ENCODE results near the gene PARP9.
"Not testable (repeated sequence)": the region's sequence is repeated elsewhere in the genome, so short reads cannot be mapped to it uniquely, and the experiment has no call there.

PARP9 gene

GRCh38 chr3:122576174-122576940, 12.3 kb upstream of the PARP9 start:
- peak; percentile 42 for DNase-seq

GRCh38 chr3:122572940-122573412, 8.9 kb upstream of the PARP9 start:
- no peak for DNase-seq

GRCh38 chr3:122568755-122569154, 4.7 kb upstream of the PARP9 start:
- no peak for DNase-seq

GRCh38 chr3:122568131-122568530, 4.0 kb upstream of the PARP9 start:
- DNase-seq: not testable (repeated sequence)

- DNase-seq: peak; percentile 21
These were observed 429 bp downstream of the PARP9 start for GRCh38 chr3:122563717-122564025.

- peak; percentile 14 for DNase-seq
These were observed 980 bp downstream of the PARP9 start for GRCh38 chr3:122562923-122563716.

- peak; percentile 62 for DNase-seq
These were observed 3.4 kb downstream of the PARP9 start for GRCh38 chr3:122560680-122561079.

GRCh38 chr3:122559906-122560305, 4.2 kb downstream of the PARP9 start:
- DNase-seq: no peak

- no peak for DNase-seq
These were observed 5.5 kb downstream of the PARP9 start for GRCh38 chr3:122558605-122559004.

- DNase-seq: no peak
These were observed 6.7 kb downstream of the PARP9 start for GRCh38 chr3:122557356-122557755.

- peak; percentile 11 for DNase-seq
These were observed 8.6 kb downstream of the PARP9 start for GRCh38 chr3:122555275-122556071.

GRCh38 chr3:122553171-122553570, 10.9 kb downstream of the PARP9 start:
- no peak for DNase-seq

GRCh38 chr3:122548619-122549018, 15.5 kb downstream of the PARP9 start:
- no peak for DNase-seq

- DNase-seq: no peak
These were observed 16.0 kb downstream of the PARP9 start for GRCh38 chr3:122548076-122548475.

GRCh38 chr3:122546151-122546550, 17.9 kb downstream of the PARP9 start:
- DNase-seq: no peak

GRCh38 chr3:122538956-122539490, 25.1 kb downstream of the PARP9 start:
- DNase-seq: no peak

- DNase-seq: no peak
These were observed 27.5 kb downstream of the PARP9 start for GRCh38 chr3:122536632-122537001.

GRCh38 chr3:122535964-122536631, 28.0 kb downstream of the PARP9 start:
- no peak for DNase-seq

GRCh38 chr3:122533931-122534334, 30.2 kb downstream of the PARP9 start:
- DNase-seq: peak; percentile 40

GRCh38 chr3:122533480-122533879, 30.6 kb downstream of the PARP9 start:
- DNase-seq: no peak

- DNase-seq: no peak
These were observed 33.9 kb downstream of the PARP9 start for GRCh38 chr3:122530164-122530563.

GRCh38 chr3:122523317-122523716, 40.8 kb downstream of the PARP9 start:
- DNase-seq: no peak

All from fibroblast of skin of scalp (primary cell).